Stimulated activated CD4-positive, alpha-beta T cell treated with anti-CD3 and anti-CD28 coated beads, Interleukin-2, amount 100 ng/mL, for 4 hours (primary cell): ENCODE results near the gene ONECUT3.
A peak's percentile ranks its signal among the peaks of the same experiment; 100 is the strongest.

Experiments
- DNase-seq: peaks from one replicate; pipeline ENCODE4 v3.0.0-alpha.2; 2020; ENCODE audit warnings: low read depth

The ONECUT3 gene

GRCh38 chr19:1814833-1815604 lies 61.7 kb downstream of the ONECUT3 start:
- no peak for DNase-seq

- DNase-seq, result no peak
Measured at GRCh38 chr19:1815605-1816529, 62.6 kb downstream of the ONECUT3 start.

GRCh38 chr19:1816530-1817298 lies 63.4 kb downstream of the ONECUT3 start:
- DNase-seq, result no peak

GRCh38 chr19:1817553-1818179 lies 64.4 kb downstream of the ONECUT3 start:
- DNase-seq, result no peak

GRCh38 chr19:1818549-1819195 lies 65.4 kb downstream of the ONECUT3 start:
- no peak for DNase-seq

- no peak for DNase-seq
Measured at GRCh38 chr19:1819341-1820255, 66.3 kb downstream of the ONECUT3 start.

- no peak for DNase-seq
Measured at GRCh38 chr19:1822210-1822609, 68.9 kb downstream of the ONECUT3 start.

GRCh38 chr19:1823020-1823419 lies 69.7 kb downstream of the ONECUT3 start:
- DNase-seq, result no peak

GRCh38 chr19:1823539-1824251 lies 70.4 kb downstream of the ONECUT3 start:
- DNase-seq, result no peak

- no peak for DNase-seq
Measured at GRCh38 chr19:1824252-1824622, 70.9 kb downstream of the ONECUT3 start.

GRCh38 chr19:1825909-1826556 lies 72.7 kb downstream of the ONECUT3 start:
- DNase-seq, result peak; percentile 59

- no peak for DNase-seq
Measured at GRCh38 chr19:1826557-1827521, 73.5 kb downstream of the ONECUT3 start.

- DNase-seq, result no peak
Measured at GRCh38 chr19:1827566-1828278, 74.4 kb downstream of the ONECUT3 start.

GRCh38 chr19:1828279-1829238 lies 75.3 kb downstream of the ONECUT3 start:
- no peak for DNase-seq

GRCh38 chr19:1829958-1830357 lies 76.7 kb downstream of the ONECUT3 start:
- DNase-seq, result no peak

- DNase-seq, result no peak
Measured at GRCh38 chr19:1830568-1830967, 77.3 kb downstream of the ONECUT3 start.
